ENCODE measurements around the gene IL6R.
"Not testable (repeated sequence)": the region's sequence is repeated elsewhere in the genome, so short reads cannot be mapped to it uniquely, and the experiment has no call there.

IL6R gene

DNA sequence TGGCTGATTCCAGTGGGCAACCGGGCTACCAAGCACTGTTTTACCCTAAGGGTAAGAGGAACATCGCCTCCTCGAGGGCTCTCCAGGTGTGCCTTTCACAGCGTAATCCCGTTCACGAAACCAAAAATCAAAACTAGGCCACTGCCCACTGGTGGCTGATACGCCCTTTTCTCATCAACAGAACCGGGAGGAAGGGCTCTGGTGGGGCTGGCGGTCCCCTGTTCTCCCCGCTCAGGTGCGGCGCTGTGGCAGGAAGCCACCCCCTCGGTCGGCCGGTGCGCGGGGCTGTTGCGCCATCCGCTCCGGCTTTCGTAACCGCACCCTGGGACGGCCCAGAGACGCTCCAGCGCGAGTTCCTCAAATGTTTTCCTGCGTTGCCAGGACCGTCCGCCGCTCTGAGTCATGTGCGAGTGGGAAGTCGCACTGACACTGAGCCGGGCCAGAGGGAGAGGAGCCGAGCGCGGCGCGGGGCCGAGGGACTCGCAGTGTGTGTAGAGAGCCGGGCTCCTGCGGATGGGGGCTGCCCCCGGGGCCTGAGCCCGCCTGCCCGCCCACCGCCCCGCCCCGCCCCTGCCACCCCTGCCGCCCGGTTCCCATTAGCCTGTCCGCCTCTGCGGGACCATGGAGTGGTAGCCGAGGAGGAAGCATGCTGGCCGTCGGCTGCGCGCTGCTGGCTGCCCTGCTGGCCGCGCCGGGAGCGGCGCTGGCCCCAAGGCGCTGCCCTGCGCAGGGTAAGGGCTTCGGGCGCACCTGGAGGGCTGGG lies at the start of gene IL6R:
Gene IL6R (plus strand): TSS at position 360 of the 763 bp plus-strand sequence. CDS start 287 bp downstream, at position 647.
- peak in 1 of 3 donors; percentile 71 for DNase-seq (ENCODE audit: low read depth in 2 of 3, low spot score in 1 of 3)

- no peak for DNase-seq (ENCODE audit: low read depth in 2 of 3, low spot score in 1 of 3)
Observed at GRCh38 chr1:154358519-154358918, 46.6 kb upstream of the IL6R start.

GRCh38 chr1:154360288-154360687 lies 44.9 kb upstream of the IL6R start:
- no peak for DNase-seq (ENCODE audit: low read depth in 2 of 3, low spot score in 1 of 3)

- not testable (repeated sequence) for DNase-seq (ENCODE audit: low read depth in 2 of 3, low spot score in 1 of 3)
Observed at GRCh38 chr1:154360881-154361280, 44.3 kb upstream of the IL6R start.

DNA sequence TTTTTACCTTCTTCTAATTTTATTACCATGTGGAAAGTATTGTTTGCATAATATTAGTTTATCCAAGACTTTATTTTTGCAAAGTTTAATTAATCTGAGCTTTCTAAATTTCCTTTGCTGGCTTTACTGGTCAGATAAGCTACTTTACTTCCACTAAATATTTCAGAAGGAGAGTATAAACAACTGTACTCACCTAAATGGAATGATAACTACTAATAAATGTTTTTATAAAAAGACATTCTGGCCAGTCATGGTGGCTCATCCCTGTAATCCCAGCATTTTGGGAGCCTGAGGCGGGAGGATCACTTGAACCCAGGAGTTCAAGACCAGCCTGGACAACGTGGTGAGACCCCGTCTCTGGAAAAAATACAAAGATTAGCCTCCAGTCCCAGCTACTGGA lies 43.8 kb upstream of the IL6R start:
- no peak for DNase-seq (ENCODE audit: low read depth in 2 of 3, low spot score in 1 of 3)

DNA sequence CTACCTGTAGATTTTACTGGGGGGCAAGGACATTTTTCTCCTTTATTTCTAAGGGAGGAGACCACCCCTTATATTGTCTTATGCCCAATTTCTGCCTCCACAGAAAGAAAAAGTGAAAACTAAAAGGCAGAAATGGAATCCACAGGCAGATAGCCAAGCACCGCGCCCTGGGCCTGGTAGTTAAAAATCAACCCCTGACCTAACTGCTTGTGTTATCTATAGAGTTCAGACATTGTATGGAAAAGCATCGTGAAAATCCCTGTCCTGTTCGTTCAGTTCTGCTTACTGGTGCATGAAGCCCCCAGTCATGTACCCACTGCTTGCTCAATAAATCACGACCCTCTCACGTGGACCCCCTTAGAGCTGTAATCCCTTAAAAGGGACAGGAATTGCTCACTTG lies 33.7 kb upstream of the IL6R start:
- no peak for DNase-seq (ENCODE audit: low read depth in 2 of 3, low spot score in 1 of 3)

- not testable (repeated sequence) for DNase-seq (ENCODE audit: low read depth in 2 of 3, low spot score in 1 of 3)
Observed at GRCh38 chr1:154373777-154374357, 31.3 kb upstream of the IL6R start.

GRCh38 chr1:154379301-154379700 lies 25.8 kb upstream of the IL6R start:
- no peak for DNase-seq (ENCODE audit: low read depth in 2 of 3, low spot score in 1 of 3)

GRCh38 chr1:154384650-154385489 lies 20.3 kb upstream of the IL6R start:
- DNase-seq (ENCODE audit: low read depth in 2 of 3, low spot score in 1 of 3) = no peak

DNA sequence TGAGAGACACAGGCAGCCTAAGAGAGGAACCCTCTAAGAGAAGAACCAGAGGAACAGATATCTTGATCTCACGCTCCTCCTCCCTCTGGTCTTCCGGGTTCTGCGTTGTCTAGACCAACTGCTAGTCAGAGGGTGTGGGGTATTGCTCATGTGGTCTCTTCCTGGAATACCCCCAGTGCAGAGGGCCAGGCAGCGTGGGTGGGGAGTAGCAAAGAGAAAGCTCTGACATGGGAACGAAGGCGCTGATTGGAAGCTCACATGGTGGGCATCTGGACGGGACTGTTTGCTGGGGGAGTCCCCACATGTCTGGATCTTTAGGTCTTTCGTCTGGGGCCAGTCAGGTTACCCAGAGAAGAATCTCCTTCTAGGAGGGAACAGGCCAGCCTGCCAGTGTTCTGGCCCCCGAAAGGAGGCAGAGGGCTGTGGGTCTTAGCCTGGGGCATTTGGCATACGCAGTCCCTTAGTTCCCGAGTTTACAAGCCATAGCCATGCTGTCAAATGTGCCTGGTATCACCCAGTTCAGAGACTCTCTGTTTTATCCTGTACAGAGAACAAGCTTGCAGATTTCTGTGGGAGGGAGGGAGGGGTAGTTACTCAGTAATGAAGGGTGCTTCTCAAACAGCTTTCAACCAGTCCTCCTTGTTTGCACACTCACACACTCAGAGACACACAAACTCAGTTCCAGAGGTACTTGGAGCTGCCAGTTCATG lies 18.3 kb upstream of the IL6R start:
- peak; percentile 75 to 78 (median 76) for DNase-seq (ENCODE audit: low read depth in 2 of 3, low spot score in 1 of 3)

- DNase-seq (ENCODE audit: low read depth in 2 of 3, low spot score in 1 of 3) = no peak
Observed at GRCh38 chr1:154391086-154391770, 13.9 kb upstream of the IL6R start.

DNA sequence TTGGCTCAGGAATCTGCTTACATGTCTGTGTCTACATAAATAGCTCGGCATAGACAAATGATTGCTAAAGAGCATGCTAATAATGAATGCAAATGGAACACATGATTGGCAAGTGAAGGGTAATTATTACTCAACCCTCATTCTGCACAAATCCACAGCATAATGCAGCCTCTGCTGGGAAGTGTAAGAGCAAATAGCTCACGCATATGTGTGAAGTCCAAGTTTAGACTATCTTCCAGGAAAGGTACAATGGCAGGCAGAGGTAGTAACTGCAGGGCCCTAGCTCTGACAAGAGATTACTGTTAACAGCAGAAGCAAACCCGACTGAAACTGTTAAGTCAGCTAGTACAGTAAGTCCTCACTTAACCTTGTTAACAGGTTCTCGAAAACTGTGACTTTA lies 7.0 kb upstream of the IL6R start:
- no peak for DNase-seq (ENCODE audit: low read depth in 2 of 3, low spot score in 1 of 3)

DNA sequence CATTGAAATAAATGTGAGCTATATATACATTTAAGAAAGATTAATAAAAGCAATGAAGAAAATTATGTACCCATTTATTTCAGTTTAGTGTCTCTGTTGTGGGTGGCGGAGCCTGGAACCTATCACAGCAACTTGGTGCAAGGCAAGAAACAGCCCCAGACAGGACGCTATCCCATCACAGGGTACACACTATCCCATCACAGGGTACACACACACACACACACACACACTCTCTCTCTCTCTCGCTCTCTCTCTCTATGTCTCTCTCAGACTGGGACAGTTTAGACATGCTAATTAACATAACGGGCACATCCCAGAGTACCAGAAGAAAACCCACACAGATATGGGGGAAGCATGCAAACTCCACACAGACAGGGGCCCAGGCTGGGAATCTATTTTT lies 6.5 kb upstream of the IL6R start:
- no peak for DNase-seq (ENCODE audit: low read depth in 2 of 3, low spot score in 1 of 3)

GRCh38 chr1:154400381-154400801 lies 4.8 kb upstream of the IL6R start:
- DNase-seq (ENCODE audit: low read depth in 2 of 3, low spot score in 1 of 3) = no peak

GRCh38 chr1:154402409-154402921 lies 2.7 kb upstream of the IL6R start:
- DNase-seq (ENCODE audit: low read depth in 2 of 3, low spot score in 1 of 3) = no peak

DNA sequence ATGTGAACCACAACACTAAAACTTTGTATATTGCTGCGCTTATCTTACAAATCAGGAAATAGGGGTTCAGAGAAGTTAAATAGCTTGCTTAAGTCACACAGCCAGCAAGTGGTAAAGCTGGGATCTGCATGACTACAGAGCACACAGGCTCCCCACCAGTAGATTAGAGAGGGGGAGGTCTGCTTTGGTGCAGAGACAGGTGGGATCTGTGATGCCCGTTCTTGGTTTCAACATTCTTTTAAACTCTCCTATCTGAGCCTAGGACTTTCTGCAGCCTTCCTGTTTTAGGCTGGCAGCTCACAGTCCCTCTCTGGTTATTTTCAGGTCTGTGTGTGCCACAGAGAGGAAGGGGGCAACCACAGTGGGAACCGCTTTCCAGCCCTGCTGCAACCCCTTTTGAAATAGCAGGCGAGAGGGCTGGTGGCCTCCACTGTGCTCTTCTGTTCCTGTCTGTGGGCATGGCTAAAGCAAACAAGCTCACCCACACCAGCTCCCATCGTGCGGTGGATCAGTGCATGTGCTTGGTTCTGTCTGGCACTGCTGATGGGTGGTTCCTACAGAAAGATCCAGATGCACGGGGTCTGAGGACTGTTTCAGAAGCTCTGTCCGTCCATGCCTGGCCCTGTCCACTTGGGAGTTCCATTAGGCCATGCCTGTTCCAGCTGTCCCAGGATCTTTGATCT lies 1.7 kb upstream of the IL6R start:
- no peak for DNase-seq (ENCODE audit: low read depth in 2 of 3, low spot score in 1 of 3)

- DNase-seq (ENCODE audit: low read depth in 2 of 3, low spot score in 1 of 3) = no peak
Observed at GRCh38 chr1:154403983-154404382, 1.2 kb upstream of the IL6R start.

DNA sequence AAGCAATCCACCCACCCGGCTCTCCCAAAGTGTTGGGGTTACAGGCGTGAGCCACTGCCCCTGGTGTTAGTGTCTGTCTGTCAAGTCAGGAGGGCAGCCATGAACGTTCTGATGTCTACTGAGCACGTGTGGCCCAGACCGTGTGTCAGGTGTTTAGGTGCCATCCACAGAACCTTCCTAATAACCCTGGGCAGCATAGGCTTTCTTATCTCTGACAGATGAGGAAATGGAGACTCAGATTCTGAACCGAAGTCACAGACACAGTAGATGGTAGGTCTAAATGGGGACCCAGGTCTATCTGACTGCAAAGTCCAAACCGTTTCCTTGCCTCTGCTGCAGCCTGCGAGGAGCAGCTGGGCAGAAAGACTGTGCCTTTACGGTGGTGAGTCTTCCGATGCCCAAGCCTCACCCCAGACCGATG lies 622 bp upstream of the IL6R start:
- no peak for DNase-seq (ENCODE audit: low read depth in 2 of 3, low spot score in 1 of 3)

GRCh38 chr1:154405747-154406571 lies 816 bp downstream of the IL6R start:
- DNase-seq (ENCODE audit: low read depth in 2 of 3, low spot score in 1 of 3) = no peak
